Sigmoid colon (tissue), 7 donors: Measurements from ENCODE around the gene NDE1. TPM values are rescaled to one million over a fixed set of nuclear protein-coding genes. Genes with fewer than 3 reads are reported as not detected.
A peak's percentile ranks its signal among the peaks of the same experiment; 100 is the strongest.

Experiments used
- DNase-seq: peaks from one replicate; pipeline ENCODE4 v3.0.0-alpha.2; 2019
- H3K27ac ChIP-seq, 4 donors: fragments of 200-600 bp; sonication (generic); one replicate each; pipeline ENCODE4 v1.5.1; 2016 to 2019; ENCODE audit warnings: mild to moderate bottlenecking in 1 of 4
- H3K27me3 ChIP-seq, 3 donors: fragments of 200-600 bp; sonication (generic); one replicate each; pipeline ENCODE4 v1.5.1; 2019; ENCODE audit warnings: mild to moderate bottlenecking in 1 of 3
- H3K36me3 ChIP-seq, 4 donors: fragments of 200-600 bp; sonication (generic); one replicate each; pipeline ENCODE4 v1.5.1; 2016 to 2019
- H3K4me1 ChIP-seq, 4 donors: fragments of 200-600 bp; sonication (generic); one replicate each; pipeline ENCODE4 v1.5.1; 2017 to 2019
- H3K4me3 ChIP-seq, 4 donors: fragments of 200-600 bp; sonication (generic); one replicate each; pipeline ENCODE4 v1.5.1; 2017 to 2019; ENCODE audit warnings: mild to moderate bottlenecking in 2 of 4, moderate library complexity in 1 of 4
- H3K9me3 ChIP-seq, 4 donors: fragments of 200-600 bp in 3 of 4; sonication (generic) in 3 of 4; one replicate each; pipeline versions ENCODE4 v1.5.1 to v1.6.1; 2013 to 2019
- EP300 ChIP-seq, 4 donors: sonication (generic); formaldehyde crosslinking; IDR thresholded peaks; one replicate each; pipeline ENCODE4 v1.6.1; 2017; ENCODE audit warnings: antibody characterized with exemption in 4 of 4
- POLR2A ChIP-seq, 2 donors: fragments of 450-650 bp; IDR thresholded peaks; one replicate each; pipeline ENCODE4 v1.6.1; 2016; ENCODE audit warnings: antibody characterized with exemption in 2 of 2, mild to moderate bottlenecking in 2 of 2, moderate library complexity in 2 of 2
- POLR2AphosphoS5 ChIP-seq, 4 donors: sonication (generic); formaldehyde crosslinking; IDR thresholded peaks; one replicate each; pipeline ENCODE4 v1.6.1; 2017; ENCODE audit warnings: antibody characterized with exemption in 4 of 4
- WGBS, 2 donors: extraction: QIAGEN DNeasy Blood & Tissue Kit; methylation state at CpG; one replicate each; pipeline ENCODE4 v1.1.7; 2013; 5-methylcytosine and 5-hydroxymethylcytosine counted together
- intact Hi-C: fragments of 100-400 bp; cut with DNase I; formaldehyde crosslinking; loops from one replicate; pipeline ENCODE4 v1.15.1; 2023
- polyA plus RNA-seq, 3 donors: library from polyadenylated mRNA; stranded (reverse); fragments of 200-250 nt; gene quantifications; one replicate each; pipeline ENCODE4 v1.2.3, GENCODE V29; 2013
- total RNA-seq, 4 donors: library from RNA; depleted of rRNA; stranded (reverse); fragments of >200 nt; gene quantifications; one replicate each; pipeline ENCODE4 v1.1.0, GENCODE V29; 2016
- TF ChIP-seq, protein P1 (sequence below), 4 experiments: fragments of 450-650 bp in 3 of 4; fragments of 200-600 bp in 1 of 4; IDR thresholded peaks; one replicate each; pipeline ENCODE4 v1.5.1; 2016 to 2019; ENCODE audit warnings: antibody characterized with exemption in 4 of 4, mild to moderate bottlenecking in 3 of 4, moderate library complexity in 2 of 4
- donor health status: healthy with polysubstance abuse.
- donor health status: Bipolar disorder and iron deficiency.
- donor health status: healthy.

Gene NDE1, protein sequence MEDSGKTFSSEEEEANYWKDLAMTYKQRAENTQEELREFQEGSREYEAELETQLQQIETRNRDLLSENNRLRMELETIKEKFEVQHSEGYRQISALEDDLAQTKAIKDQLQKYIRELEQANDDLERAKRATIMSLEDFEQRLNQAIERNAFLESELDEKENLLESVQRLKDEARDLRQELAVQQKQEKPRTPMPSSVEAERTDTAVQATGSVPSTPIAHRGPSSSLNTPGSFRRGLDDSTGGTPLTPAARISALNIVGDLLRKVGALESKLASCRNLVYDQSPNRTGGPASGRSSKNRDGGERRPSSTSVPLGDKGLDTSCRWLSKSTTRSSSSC
- 10 to 100 TPM; 27.1 to 86.1 (median 35.3) TPM for total RNA-seq
- 10 to 100 TPM; 11.3 to 29.3 (median 13.8) TPM for polyA plus RNA-seq

GRCh38 chr16:15650019-15650697 lies at the start of gene NDE1:
NDE1 (plus strand) TSS chr16:15650245; CDS start chr16:15664779, 14,534 bp downstream.
- WGBS, 2 donors, result 0 to 1% methylated on average over 71 of the region's 71 CpGs
- no peaks in the 10 kb centered on the region for H3K9me3 ChIP-seq

DNA sequence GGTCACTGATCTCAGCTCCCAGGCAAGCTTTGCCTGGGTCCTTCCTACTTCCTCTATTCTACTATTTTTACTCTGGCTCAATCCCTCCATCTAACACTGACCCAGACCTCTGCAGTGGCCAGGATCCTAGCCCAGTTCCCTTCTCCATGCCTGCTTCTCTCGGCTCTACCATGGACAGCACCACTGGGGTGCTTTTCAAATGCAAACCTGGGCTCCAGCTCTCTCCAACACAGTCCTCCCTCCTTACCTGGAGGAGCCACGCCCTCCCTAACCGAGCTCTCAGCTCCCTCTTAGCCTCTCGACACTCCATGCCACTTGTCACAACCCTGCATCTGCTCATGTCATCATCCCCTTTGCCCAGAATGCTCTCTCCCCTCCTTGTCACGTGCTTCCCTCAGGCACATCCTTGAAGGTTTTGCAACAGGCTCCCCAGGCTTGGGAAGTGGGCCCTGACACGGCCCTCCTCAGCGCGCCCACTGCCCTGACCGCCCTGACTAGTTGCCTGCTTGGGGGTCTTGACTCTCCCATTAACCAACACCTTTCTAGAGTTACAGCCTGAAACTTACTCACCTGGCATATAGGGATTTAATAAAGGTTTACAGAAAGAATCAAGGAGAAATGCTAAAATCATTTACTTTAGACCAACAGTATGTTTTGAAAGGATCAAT lies 48.7 kb upstream of the NDE1 start:
- H3K36me3 ChIP-seq, result peaks cover 44 to 100% (median 61%) of the 10 kb centered on the region in 4 donors
- H3K27me3 ChIP-seq, result no peaks in the 10 kb centered on the region
- no peak overlapping the region for H3K27ac ChIP-seq
- H3K9me3 ChIP-seq, result no peaks in the 10 kb centered on the region
- peak; percentile 43 for DNase-seq
- H3K4me1 ChIP-seq, result no peaks in the 10 kb centered on the region
- 91% methylated on average over 9 of the region's 9 CpGs for WGBS, 2 donors
- TF ChIP-seq, protein P1, sequence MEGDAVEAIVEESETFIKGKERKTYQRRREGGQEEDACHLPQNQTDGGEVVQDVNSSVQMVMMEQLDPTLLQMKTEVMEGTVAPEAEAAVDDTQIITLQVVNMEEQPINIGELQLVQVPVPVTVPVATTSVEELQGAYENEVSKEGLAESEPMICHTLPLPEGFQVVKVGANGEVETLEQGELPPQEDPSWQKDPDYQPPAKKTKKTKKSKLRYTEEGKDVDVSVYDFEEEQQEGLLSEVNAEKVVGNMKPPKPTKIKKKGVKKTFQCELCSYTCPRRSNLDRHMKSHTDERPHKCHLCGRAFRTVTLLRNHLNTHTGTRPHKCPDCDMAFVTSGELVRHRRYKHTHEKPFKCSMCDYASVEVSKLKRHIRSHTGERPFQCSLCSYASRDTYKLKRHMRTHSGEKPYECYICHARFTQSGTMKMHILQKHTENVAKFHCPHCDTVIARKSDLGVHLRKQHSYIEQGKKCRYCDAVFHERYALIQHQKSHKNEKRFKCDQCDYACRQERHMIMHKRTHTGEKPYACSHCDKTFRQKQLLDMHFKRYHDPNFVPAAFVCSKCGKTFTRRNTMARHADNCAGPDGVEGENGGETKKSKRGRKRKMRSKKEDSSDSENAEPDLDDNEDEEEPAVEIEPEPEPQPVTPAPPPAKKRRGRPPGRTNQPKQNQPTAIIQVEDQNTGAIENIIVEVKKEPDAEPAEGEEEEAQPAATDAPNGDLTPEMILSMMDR (IDR thresholded peaks at IDR 0.05), result no peak
- no peak for TF ChIP-seq EP300 (IDR thresholded peaks at IDR 0.05)
- no peak for TF ChIP-seq POLR2A (IDR thresholded peaks at IDR 0.05)
- TF ChIP-seq POLR2AphosphoS5 (IDR thresholded peaks at IDR 0.05), result no peak
- H3K4me3 ChIP-seq, result no peak overlapping the region
- intact Hi-C loops, result no loop called here

More at GRCh38 chr16:15650019-15650697, at the start of gene NDE1:
- peaks cover 0 to 52% (median 42%) of the 10 kb centered on the region in 4 donors for H3K4me1 ChIP-seq
- intact Hi-C loops, result loop anchor here (2.0 to 5.0 kb wide), 2 partner anchors 55 to 542 kb away; no protein-coding TSS in a partner anchor
- H3K27me3 ChIP-seq, result no peaks in the 10 kb centered on the region
- TF ChIP-seq POLR2AphosphoS5 (IDR thresholded peaks at IDR 0.05), result peak; percentile 61 to 83 (median 72)
- no peak for TF ChIP-seq EP300 (IDR thresholded peaks at IDR 0.05)
- peak in 1 of 2 donors; percentile 40 for TF ChIP-seq POLR2A (IDR thresholded peaks at IDR 0.05)
- DNase-seq, result peak; percentile 96
- no peaks in the 10 kb centered on the region for H3K36me3 ChIP-seq
- H3K27ac ChIP-seq, result peak within 1 kb of the TSS; percentile 94 to 99 (median 96)
- peak within 1 kb of the TSS; percentile 75 to 96 (median 86) for H3K4me3 ChIP-seq

DNA sequence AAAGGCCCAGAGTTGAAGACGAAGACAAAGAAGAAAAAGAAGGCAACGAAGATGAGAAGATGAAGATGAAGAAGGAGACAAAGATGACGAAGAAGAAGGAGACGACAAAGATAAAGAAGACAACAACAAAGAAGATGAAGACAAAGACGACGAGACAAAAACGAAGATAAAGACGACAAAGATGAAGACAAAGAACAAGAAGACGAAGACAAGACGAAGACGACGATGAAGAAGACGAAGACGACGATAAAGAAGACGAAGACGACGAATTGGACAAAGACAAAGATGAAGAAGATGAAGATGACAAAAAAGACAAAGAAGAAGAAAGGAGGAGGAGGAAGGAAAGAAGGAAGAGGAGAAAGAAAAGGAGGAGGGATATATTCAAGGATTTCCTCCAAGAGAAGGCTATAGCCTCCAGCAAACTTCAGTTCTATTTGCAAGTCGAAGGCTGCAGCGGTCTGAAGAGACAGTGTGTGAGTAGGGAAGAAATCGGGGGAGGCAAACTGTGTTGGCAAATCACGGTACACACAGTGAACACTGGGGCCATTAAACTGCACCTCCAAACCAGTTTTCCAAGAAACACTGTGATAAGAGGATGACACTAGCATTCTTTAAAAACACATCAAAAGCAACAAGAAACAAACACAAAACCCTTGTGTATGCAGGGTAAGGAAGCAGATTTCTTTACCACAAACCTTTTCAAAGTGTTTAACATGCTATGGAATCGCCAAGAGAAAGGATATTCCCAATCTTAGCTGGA lies 47.6 kb upstream of the NDE1 start:
- peak; percentile 3 for DNase-seq
- intact Hi-C loops, result no loop called here
- H3K4me1 ChIP-seq, result peaks cover 0 to 2% (median 0%) of the 10 kb centered on the region in 4 donors
- no peaks in the 10 kb centered on the region for H3K9me3 ChIP-seq
- H3K36me3 ChIP-seq, result peaks cover 49 to 100% (median 58%) of the 10 kb centered on the region in 4 donors
- TF ChIP-seq POLR2AphosphoS5 (IDR thresholded peaks at IDR 0.05), result no peak
- TF ChIP-seq EP300 (IDR thresholded peaks at IDR 0.05), result no peak
- TF ChIP-seq, protein P1 (IDR thresholded peaks at IDR 0.05), result no peak
- no peak for TF ChIP-seq POLR2A (IDR thresholded peaks at IDR 0.05)
- H3K27me3 ChIP-seq, result no peaks in the 10 kb centered on the region
- WGBS, 2 donors, result 96 to 97% methylated on average over 23 of the region's 23 CpGs
- H3K27ac ChIP-seq, result no peak overlapping the region
- no peak overlapping the region for H3K4me3 ChIP-seq

GRCh38 chr16:15604460-15605440 lies 45.3 kb upstream of the NDE1 start:
- no peaks in the 10 kb centered on the region for H3K27me3 ChIP-seq
- no peak for DNase-seq
- peaks cover 40 to 100% (median 46%) of the 10 kb centered on the region in 4 donors for H3K36me3 ChIP-seq
- intact Hi-C loops, result no loop called here
- H3K4me1 ChIP-seq, result peaks cover 0 to 6% (median 0%) of the 10 kb centered on the region in 4 donors
- H3K27ac ChIP-seq, result no peak overlapping the region
- WGBS, 2 donors, result 95% methylated on average over 14 of the region's 14 CpGs
- TF ChIP-seq EP300 (IDR thresholded peaks at IDR 0.05) (no peak), POLR2AphosphoS5 (IDR thresholded peaks at IDR 0.05) (no peak), POLR2A (IDR thresholded peaks at IDR 0.05) (no peak)
- TF ChIP-seq, protein P1 (IDR thresholded peaks at IDR 0.05), result no peak
- H3K4me3 ChIP-seq, result no peak overlapping the region
- no peaks in the 10 kb centered on the region for H3K9me3 ChIP-seq
